Activated naive CD4-positive, alpha-beta T cell treated with anti-CD3 and anti-CD28 coated beads, Interleukin-2, amount 50 U/mL, for 24 hours (primary cell): ENCODE data around the gene FBXL19.
"Not testable (repeated sequence)": the region's sequence is repeated elsewhere in the genome, so short reads cannot be mapped to it uniquely, and the experiment has no call there.

Experiments used
- H3K27ac Mint-ChIP-seq: one replicate; pipeline ENCODE4 v1.8.0; 2021; ENCODE audit warnings: mild to moderate bottlenecking, mixed read lengths
- H3K27me3 Mint-ChIP-seq: one replicate; pipeline ENCODE4 v1.8.0; 2021; ENCODE audit warnings: mixed read lengths
- H3K36me3 Mint-ChIP-seq: one replicate; pipeline ENCODE4 v1.8.0; 2021; ENCODE audit warnings: mixed read lengths
- H3K4me1 Mint-ChIP-seq: one replicate; pipeline ENCODE4 v1.8.0; 2021; ENCODE audit warnings: mixed read lengths
- H3K4me3 Mint-ChIP-seq: one replicate; pipeline ENCODE4 v1.8.0; 2021; ENCODE audit warnings: mild to moderate bottlenecking, mixed read lengths
- H3K9me3 Mint-ChIP-seq: one replicate; pipeline ENCODE4 v1.8.0; 2021; ENCODE audit warnings: mixed read lengths

FBXL19 gene

GRCh38 chr16:30891043-30891823 is 32.1 kb upstream of the FBXL19 start:
- not testable (repeated sequence) for H3K9me3 Mint-ChIP-seq, H3K4me3 Mint-ChIP-seq, H3K27me3 Mint-ChIP-seq, H3K36me3 Mint-ChIP-seq
- H3K27ac Mint-ChIP-seq = peak overlapping the region; percentile 23
- H3K4me1 Mint-ChIP-seq = peaks cover 47% of the 10 kb centered on the region

GRCh38 chr16:30892670-30893416 is 30.5 kb upstream of the FBXL19 start:
- no peaks in the 10 kb centered on the region for H3K27me3 Mint-ChIP-seq
- H3K4me3 Mint-ChIP-seq = peak overlapping the region; percentile 90
- H3K9me3 Mint-ChIP-seq = no peaks in the 10 kb centered on the region
- peak overlapping the region; percentile 62 for H3K27ac Mint-ChIP-seq
- H3K4me1 Mint-ChIP-seq = peaks cover 52% of the 10 kb centered on the region
- peaks cover 8% of the 10 kb centered on the region for H3K36me3 Mint-ChIP-seq

DNA sequence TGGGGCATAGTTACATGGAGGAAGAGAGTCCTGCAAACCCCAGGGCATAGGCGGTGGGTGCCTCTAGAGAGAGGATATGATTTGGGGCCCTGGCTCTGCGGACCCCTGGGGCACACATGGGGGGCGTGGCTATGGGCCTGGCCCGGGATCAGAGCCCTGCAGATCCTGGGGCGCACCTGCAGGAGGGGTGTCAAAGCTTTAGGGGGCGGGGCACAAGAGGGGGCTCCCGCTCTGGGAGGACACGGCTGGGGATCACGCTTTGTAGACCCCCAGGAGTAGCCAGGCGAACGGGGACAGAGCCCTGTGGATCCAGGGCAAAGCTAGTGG is 30.0 kb upstream of the FBXL19 start:
- peaks cover 52% of the 10 kb centered on the region for H3K4me1 Mint-ChIP-seq
- H3K36me3 Mint-ChIP-seq = peaks cover 8% of the 10 kb centered on the region
- H3K27ac Mint-ChIP-seq = peak overlapping the region; percentile 62
- no peaks in the 10 kb centered on the region for H3K27me3 Mint-ChIP-seq
- H3K4me3 Mint-ChIP-seq = peak overlapping the region; percentile 90
- no peaks in the 10 kb centered on the region for H3K9me3 Mint-ChIP-seq

GRCh38 chr16:30893744-30894539 is 29.4 kb upstream of the FBXL19 start, which contains the start of gene BCL7C:
BCL7C (minus strand) TSS chr16:30894077; CDS start chr16:30893944, 133 bp downstream.
- H3K9me3 Mint-ChIP-seq = no peaks in the 10 kb centered on the region
- peak within 1 kb of the TSS; percentile 84 for H3K27ac Mint-ChIP-seq
- H3K4me1 Mint-ChIP-seq = peaks cover 48% of the 10 kb centered on the region
- peak within 1 kb of the TSS; percentile 90 for H3K4me3 Mint-ChIP-seq
- no peaks in the 10 kb centered on the region for H3K27me3 Mint-ChIP-seq
- peaks cover 5% of the 10 kb centered on the region for H3K36me3 Mint-ChIP-seq

- H3K36me3 Mint-ChIP-seq = peaks cover 5% of the 10 kb centered on the region
- H3K4me3 Mint-ChIP-seq = peak overlapping the region; percentile 84
- H3K4me1 Mint-ChIP-seq = peaks cover 46% of the 10 kb centered on the region
- peak overlapping the region; percentile 84 for H3K27ac Mint-ChIP-seq
- H3K27me3 Mint-ChIP-seq = no peaks in the 10 kb centered on the region
- no peaks in the 10 kb centered on the region for H3K9me3 Mint-ChIP-seq
Observed at GRCh38 chr16:30894540-30895368, 28.6 kb upstream of the FBXL19 start.

DNA sequence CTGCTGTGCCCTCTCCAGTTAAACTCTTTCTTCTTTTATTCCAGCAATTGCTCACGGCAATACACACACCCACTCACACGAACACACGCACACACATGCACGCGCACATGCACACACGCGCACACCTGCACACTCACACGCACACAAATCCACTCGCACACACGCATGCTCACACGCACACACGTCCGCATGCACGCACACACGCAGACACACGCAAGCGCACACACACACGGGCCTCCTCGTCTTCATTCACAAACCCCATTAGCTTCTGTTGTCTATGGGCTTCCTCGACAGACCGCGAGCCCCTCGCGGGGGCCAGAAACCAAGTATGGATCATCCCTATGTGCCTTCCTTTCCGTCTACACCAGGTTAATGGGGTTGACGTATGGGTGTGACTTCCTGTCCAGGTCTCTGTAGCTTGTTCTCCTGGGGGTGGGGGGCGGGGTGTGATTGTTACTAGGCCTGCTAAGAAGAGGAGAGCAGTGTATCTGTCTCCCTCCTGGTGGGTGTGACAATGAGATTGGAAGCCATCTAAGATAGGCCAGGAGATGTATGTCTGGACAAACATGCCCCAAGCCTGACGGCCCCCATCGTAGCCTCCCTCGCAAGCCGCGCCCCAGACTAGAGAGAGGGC is 27.6 kb upstream of the FBXL19 start:
- H3K4me1 Mint-ChIP-seq = peaks cover 44% of the 10 kb centered on the region
- no peaks in the 10 kb centered on the region for H3K27me3 Mint-ChIP-seq
- peaks cover 3% of the 10 kb centered on the region for H3K36me3 Mint-ChIP-seq
- H3K9me3 Mint-ChIP-seq = no peaks in the 10 kb centered on the region
- H3K27ac Mint-ChIP-seq = peak overlapping the region; percentile 80
- H3K4me3 Mint-ChIP-seq = peak overlapping the region; percentile 49

- H3K4me3 Mint-ChIP-seq = peak within 1 kb of the TSS; percentile 57
- H3K27me3 Mint-ChIP-seq = no peaks in the 10 kb centered on the region
- H3K9me3 Mint-ChIP-seq = no peaks in the 10 kb centered on the region
- peaks cover 1% of the 10 kb centered on the region for H3K36me3 Mint-ChIP-seq
- peak within 1 kb of the TSS; percentile 80 for H3K27ac Mint-ChIP-seq
- H3K4me1 Mint-ChIP-seq = peaks cover 49% of the 10 kb centered on the region
Observed at GRCh38 chr16:30896261-30896888, 27.0 kb upstream of the FBXL19 start, which contains the start of gene CTF1. CTF1 (plus strand) TSS chr16:30896614; CDS start chr16:30896644, 30 bp downstream.

DNA sequence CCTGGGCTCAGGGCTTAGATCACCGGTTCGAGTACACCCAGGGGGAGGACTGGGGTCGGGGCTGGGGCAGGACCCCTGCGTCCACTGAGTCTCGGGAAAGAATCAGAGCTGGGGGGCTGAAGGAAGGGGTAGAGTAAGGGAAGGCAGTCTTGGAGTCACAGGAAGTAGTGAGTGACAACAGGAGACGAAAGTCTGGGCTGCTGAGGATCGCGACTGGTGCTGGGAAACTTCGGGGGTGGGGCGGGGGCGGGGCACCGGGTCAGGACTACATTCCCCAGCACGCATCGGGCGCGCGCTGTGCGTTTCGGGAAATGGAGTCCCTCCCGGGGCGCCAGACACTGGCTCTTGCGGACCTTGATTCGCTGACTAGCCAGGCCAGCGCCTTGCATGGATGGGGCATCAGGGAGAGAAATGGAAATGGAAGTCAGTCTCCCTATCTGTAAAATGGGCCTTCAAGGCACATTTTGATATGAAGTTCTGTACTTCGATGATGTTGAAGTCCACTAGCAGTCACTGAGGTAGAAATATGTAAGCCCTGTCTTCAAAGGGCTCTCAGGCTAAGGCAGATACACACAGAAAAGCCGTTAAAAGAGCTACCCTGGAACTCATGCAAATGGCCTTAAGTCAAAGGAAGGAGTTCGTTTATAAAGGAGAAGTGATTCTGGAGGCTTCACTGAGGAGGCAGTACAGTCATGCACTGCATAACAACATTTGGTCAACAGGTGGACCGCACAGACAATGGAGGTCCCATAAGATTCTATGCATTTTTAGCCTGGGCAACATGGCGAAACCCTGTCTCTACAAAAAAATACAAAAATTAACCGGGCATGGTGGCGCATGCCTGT is 26.3 kb upstream of the FBXL19 start:
- peak overlapping the region; percentile 79 for H3K27ac Mint-ChIP-seq
- no peaks in the 10 kb centered on the region for H3K9me3 Mint-ChIP-seq
- peak overlapping the region; percentile 57 for H3K4me3 Mint-ChIP-seq
- peaks cover 48% of the 10 kb centered on the region for H3K4me1 Mint-ChIP-seq
- no peaks in the 10 kb centered on the region for H3K27me3 Mint-ChIP-seq
- no peaks in the 10 kb centered on the region for H3K36me3 Mint-ChIP-seq

- Mint-ChIP-seq H3K27ac (no peak overlapping the region), H3K27me3 (no peaks in the 10 kb centered on the region), H3K4me3 (no peak overlapping the region), H3K36me3 (no peaks in the 10 kb centered on the region), H3K9me3 (no peaks in the 10 kb centered on the region), H3K4me1 (peaks cover 52% of the 10 kb centered on the region)
Observed at GRCh38 chr16:30899794-30900193, 23.6 kb upstream of the FBXL19 start.

DNA sequence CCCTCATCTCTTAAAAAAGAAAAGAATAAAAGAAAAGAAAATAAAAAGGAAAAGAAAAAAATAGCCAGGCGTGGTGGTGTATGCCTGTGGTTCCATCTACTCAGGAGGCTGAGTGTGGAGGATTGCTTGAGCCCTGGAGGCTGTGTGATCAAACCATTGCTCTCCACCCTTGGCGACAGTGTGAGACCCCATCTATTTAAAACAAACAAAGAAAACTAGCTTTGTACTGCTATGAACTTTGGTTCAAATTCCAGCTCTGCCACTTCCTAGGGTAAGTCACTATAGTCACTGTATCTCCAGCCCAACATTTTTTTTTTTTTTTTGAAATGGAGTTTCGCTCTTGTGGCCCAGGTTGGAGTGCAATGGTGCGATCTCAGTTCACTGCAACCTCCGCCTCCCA is 22.8 kb upstream of the FBXL19 start:
- H3K9me3 Mint-ChIP-seq = no peaks in the 10 kb centered on the region
- no peaks in the 10 kb centered on the region for H3K27me3 Mint-ChIP-seq
- no peak overlapping the region for H3K27ac Mint-ChIP-seq
- H3K36me3 Mint-ChIP-seq = no peaks in the 10 kb centered on the region
- peak overlapping the region; percentile 15 for H3K4me3 Mint-ChIP-seq
- peaks cover 45% of the 10 kb centered on the region for H3K4me1 Mint-ChIP-seq

DNA sequence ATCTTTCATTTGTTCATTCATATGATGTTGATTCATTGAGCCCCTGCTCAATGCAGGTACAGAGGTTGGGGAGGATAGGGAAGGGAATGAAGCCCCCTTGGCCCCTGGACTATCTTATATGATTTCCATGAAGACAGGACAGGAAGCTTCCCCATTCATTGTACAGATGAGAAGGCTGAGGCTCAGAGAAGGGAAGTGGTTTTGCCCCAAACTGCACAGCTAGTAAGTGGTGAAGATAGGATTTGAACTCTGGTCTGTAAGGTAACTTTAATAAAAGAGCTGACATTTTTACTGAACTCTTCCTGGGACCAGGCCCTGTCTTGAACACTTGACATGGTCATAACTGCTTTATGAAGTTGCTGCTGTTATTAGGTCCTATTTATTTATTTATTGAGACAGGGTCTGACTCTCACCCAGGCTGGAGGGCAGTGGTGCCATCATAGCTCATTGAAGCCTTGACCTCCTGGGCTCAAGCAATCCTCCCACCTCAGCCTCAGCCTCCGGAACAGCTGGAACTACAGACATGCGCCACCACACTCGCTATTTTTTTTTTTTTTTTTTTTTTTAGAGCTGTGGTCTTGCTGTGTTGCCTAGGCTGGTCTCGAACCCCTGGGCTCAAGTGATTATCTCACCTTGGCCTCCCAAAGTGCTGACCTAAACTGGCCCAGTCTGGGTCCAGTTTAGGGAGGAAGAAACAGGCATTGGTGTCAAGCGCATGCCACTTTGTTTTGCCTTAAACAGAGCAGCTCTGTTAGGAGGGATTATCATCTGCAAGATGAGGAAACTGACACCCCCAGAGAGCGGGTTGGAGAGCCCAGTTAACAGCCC is 22.0 kb upstream of the FBXL19 start:
- no peaks in the 10 kb centered on the region for H3K27me3 Mint-ChIP-seq
- H3K4me1 Mint-ChIP-seq = peaks cover 38% of the 10 kb centered on the region
- H3K4me3 Mint-ChIP-seq = peak overlapping the region; percentile 78
- no peaks in the 10 kb centered on the region for H3K36me3 Mint-ChIP-seq
- peak overlapping the region; percentile 68 for H3K27ac Mint-ChIP-seq
- H3K9me3 Mint-ChIP-seq = no peaks in the 10 kb centered on the region

GRCh38 chr16:30902029-30902972 is 21.1 kb upstream of the FBXL19 start:
- no peaks in the 10 kb centered on the region for H3K36me3 Mint-ChIP-seq
- H3K4me3 Mint-ChIP-seq = peak overlapping the region; percentile 89
- no peaks in the 10 kb centered on the region for H3K27me3 Mint-ChIP-seq
- peak overlapping the region; percentile 96 for H3K27ac Mint-ChIP-seq
- no peaks in the 10 kb centered on the region for H3K9me3 Mint-ChIP-seq
- peaks cover 33% of the 10 kb centered on the region for H3K4me1 Mint-ChIP-seq
